IMR-90 (cell line): ENCODE results near the gene FAM131C. TPM values are rescaled to one million over a fixed set of nuclear protein-coding genes. Genes with fewer than 3 reads are reported as not detected.
A peak's percentile ranks its signal among the peaks of the same experiment; 100 is the strongest.

ENCODE experiments used
- ATAC-seq: fragments of 200-7000 bp; cut with Tn5 transposase; 2 replicates; pipeline ENCODE4 v1.9.1; 2020; ENCODE audit warnings: low read depth, mild to moderate bottlenecking, moderate library complexity
- BruUV-seq: library from RNA; stranded (reverse); fragments of 400-500 nt; replicated peaks from 2 replicates; lab custom pipeline; 2021; lab: Mats Ljungman, UMichigan
- CTCF ChIA-PET: fragments of 300-600 bp; formaldehyde crosslinking; extraction: SDS; loops from one replicate; lab custom pipeline; 2021; ENCODE audit warnings: antibody characterized with exemption; lab: Yijun Ruan, JAX
- POLR2A ChIA-PET: fragments of 300-600 bp; sonication (Branson Sonifier 250); formaldehyde crosslinking; loops from one replicate; lab custom pipeline; 2022; ENCODE audit warnings: antibody characterized with exemption; ENCODE audit not compliant: unreplicated experiment; lab: Charles Lee
- DNase-seq: peaks from one replicate; pipeline ENCODE4 v3.0.0; 2013
- H2AFZ ChIP-seq: replicated peaks from 2 replicates; pipeline ENCODE3; 2013; ENCODE audit warnings: low read length, mild to moderate bottlenecking; ENCODE audit not compliant: poor library complexity
- H2AK5ac ChIP-seq: 2 replicates; pipeline ENCODE4 v1.6.1; 2013; ENCODE audit warnings: low read depth, low read length, inconsistent platforms
- H2AK9ac ChIP-seq: replicated peaks from 2 replicates; pipeline ENCODE3; 2013; ENCODE audit warnings: mild to moderate bottlenecking, low read depth, low read length, moderate library complexity; ENCODE audit not compliant: poor library complexity
- H2BK120ac ChIP-seq: 2 replicates; pipeline ENCODE4 v1.6.1; 2013; ENCODE audit warnings: low read depth, low read length, inconsistent platforms
- H2BK15ac ChIP-seq: 3 replicates; pipeline ENCODE4 v1.6.1; 2013; ENCODE audit warnings: low read depth, low read length, inconsistent platforms
- H2BK20ac ChIP-seq: 2 replicates; pipeline ENCODE4 v1.6.1; 2013; ENCODE audit warnings: low read depth, mild to moderate bottlenecking, inconsistent platforms, low read length, moderate library complexity
- H2BK5ac ChIP-seq: 2 replicates; pipeline ENCODE4 v1.6.1; 2013; ENCODE audit warnings: mild to moderate bottlenecking, low read depth, low read length, inconsistent platforms; ENCODE audit not compliant: poor library complexity, severe bottlenecking
- H3K14ac ChIP-seq: replicated peaks from 2 replicates; pipeline ENCODE4 v1.6.1; 2013; ENCODE audit warnings: low read depth, low read length, inconsistent platforms
- H3K18ac ChIP-seq: 2 replicates; pipeline ENCODE4 v1.6.1; 2013; ENCODE audit warnings: low read depth, low read length, control low read depth
- H3K23ac ChIP-seq: 2 replicates; pipeline ENCODE4 v1.6.1; 2013; ENCODE audit warnings: low read depth, low read length, inconsistent platforms
- H3K27ac ChIP-seq: 2 replicates; pipeline ENCODE4 v1.5.1; 2013; ENCODE audit warnings: mild to moderate bottlenecking, control low read depth, low read length; ENCODE audit not compliant: insufficient read depth
- H3K27me3 ChIP-seq: 2 replicates; pipeline ENCODE4 v1.6.1; 2013; ENCODE audit warnings: low read length; ENCODE audit not compliant: control insufficient read depth, insufficient read depth
- H3K36me3 ChIP-seq: 2 replicates; pipeline ENCODE4 v1.6.1; 2013; ENCODE audit warnings: low read length, mixed read lengths; ENCODE audit not compliant: control insufficient read depth, insufficient read depth
- H3K4ac ChIP-seq: 2 replicates; pipeline ENCODE4 v1.6.1; 2013; ENCODE audit warnings: low read depth, low read length, inconsistent platforms
- H3K4me1 ChIP-seq: 2 replicates; pipeline ENCODE4 v1.6.1; 2013; ENCODE audit warnings: low read length, mixed read lengths; ENCODE audit not compliant: control insufficient read depth, insufficient read depth
- H3K4me2 ChIP-seq: 2 replicates; pipeline ENCODE4 v1.6.1; 2013; ENCODE audit warnings: low read depth, mild to moderate bottlenecking, control low read depth, low read length, moderate library complexity
- H3K4me3 ChIP-seq: 2 replicates; pipeline ENCODE4 v1.5.1; 2013; ENCODE audit warnings: low read depth, mild to moderate bottlenecking, control low read depth, low read length, moderate library complexity; ENCODE audit not compliant: insufficient read depth
- H3K56ac ChIP-seq: 2 replicates; pipeline ENCODE4 v1.6.1; 2013; ENCODE audit warnings: low read length, inconsistent platforms; ENCODE audit not compliant: insufficient read depth; ENCODE audit errors: extremely low read depth
- H3K79me1 ChIP-seq, 2 experiments: 2 replicates each; pipeline ENCODE4 v1.6.1; 2013; ENCODE audit warnings: low read length in 2 of 2, inconsistent platforms in 1 of 2, low read depth in 1 of 2
- H3K9ac ChIP-seq: 2 replicates; pipeline ENCODE4 v1.6.1; 2013; ENCODE audit warnings: low read depth, low read length, control low read depth
- H3K9me1 ChIP-seq: 2 replicates; pipeline ENCODE4 v1.6.1; 2013; ENCODE audit warnings: low read length, inconsistent platforms; ENCODE audit not compliant: insufficient read depth
- H3K9me3 ChIP-seq: 2 replicates; pipeline ENCODE4 v1.6.1; 2013; ENCODE audit warnings: low read length; ENCODE audit not compliant: control insufficient read depth, insufficient read depth
- H4K20me1 ChIP-seq: 2 replicates; pipeline ENCODE4 v1.6.1; 2013; ENCODE audit warnings: low read length, inconsistent platforms; ENCODE audit not compliant: insufficient read depth
- H4K5ac ChIP-seq: 2 replicates; pipeline ENCODE4 v1.6.1; 2013; ENCODE audit warnings: mild to moderate bottlenecking, low read depth, low read length, control low read depth
- H4K8ac ChIP-seq, 2 experiments: 2 replicates each; pipeline ENCODE4 v1.6.1; 2013; ENCODE audit warnings: low read depth in 2 of 2, low read length in 2 of 2, control low read depth in 1 of 2, inconsistent platforms in 1 of 2
- H4K91ac ChIP-seq: 2 replicates; pipeline ENCODE4 v1.6.1; 2013; ENCODE audit warnings: low read depth, low read length, inconsistent platforms; ENCODE audit not compliant: insufficient read depth
- CEBPB ChIP-seq: IDR thresholded peaks from 2 replicates; pipeline ENCODE4 v1.6.1; 2012; ENCODE audit warnings: low read depth, low read length, improper control_type of control experiment
- FOS ChIP-seq: fragments of 150-350 bp; IDR thresholded peaks from 2 replicates; pipeline ENCODE4 v1.6.1; 2016; ENCODE audit warnings: low read depth, low read length
- MAZ ChIP-seq: IDR thresholded peaks from 2 replicates; pipeline ENCODE4 v1.6.1; 2012; ENCODE audit warnings: low read depth, mild to moderate bottlenecking, low read length, improper control_type of control experiment, moderate library complexity, borderline replicate concordance
- MXI1 ChIP-seq: IDR thresholded peaks from 2 replicates; pipeline ENCODE4 v1.6.1; 2012; ENCODE audit warnings: low read depth, mild to moderate bottlenecking, low read length, moderate library complexity, borderline replicate concordance
- RFX5 ChIP-seq: IDR thresholded peaks from 2 replicates; pipeline ENCODE4 v1.8.0; 2012; ENCODE audit warnings: low read depth, mild to moderate bottlenecking, low read length, moderate library complexity
- WGBS, 2 experiments: methylation state at CpG; one replicate each; pipeline versions ENCODE4 v1.1.5 to v1.1.7; 2013; ENCODE audit warnings: missing lambda C conversion rate in 2 of 2; ENCODE audit not compliant: insufficient read length in 1 of 2; ENCODE audit errors: extremely low coverage in 2 of 2; 5-methylcytosine and 5-hydroxymethylcytosine counted together
- dilution Hi-C: fragments of 300-500 bp; cut with HindIII; formaldehyde crosslinking; loops from one replicate; pipeline ENCODE4 v1.14.3; 2018; ENCODE audit warnings: low sequenced_read_pairs; ENCODE audit not compliant: unreplicated experiment
- in situ Hi-C: fragments of 300-500 bp; cut with MboI; formaldehyde crosslinking; loops from 3 replicates; pipeline ENCODE4 v1.14.3; 2019; ENCODE audit warnings: low sequenced_read_pairs, inconsistent platforms, mixed read lengths
- intact Hi-C: fragments of 100-400 bp; cut with micrococcal nuclease; formaldehyde crosslinking; loops from 2 replicates; pipeline ENCODE4 v1.10.0; 2022
- polyA plus RNA-seq, 3 experiments: library from polyadenylated mRNA; depleted of rRNA; stranded (reverse); fragments of >200 nt; gene quantifications; 2 replicates each; pipeline ENCODE4 v1.2.3, GENCODE V29; 2012; ENCODE audit warnings: low replicate concordance in 1 of 3
- total RNA-seq: library from RNA; depleted of rRNA; stranded (reverse); fragments of >200 nt; gene quantifications from 2 replicates; pipeline ENCODE4 v1.2.3, GENCODE V29; 2012

The FAM131C gene
- total and polyA plus RNA-seq, 2 of the 4 experiments (the other 2 are of a cell fraction), result 0.18 to 1.0 TPM

- no peaks in the 10 kb centered on the region for H4K20me1 ChIP-seq
- WGBS, 2 experiments, result no CpG with 5 or more reads among the region's 7 CpGs
- no peak overlapping the region for H4K5ac ChIP-seq
- no peak overlapping the region for H4K91ac ChIP-seq
- H3K9me3 ChIP-seq, result no peaks in the 10 kb centered on the region
- no peak overlapping the region for H3K23ac ChIP-seq
- H3K79me1 ChIP-seq, result no peaks in the 10 kb centered on the region
- dilution Hi-C loops (no loop called here), in situ Hi-C loops (no loop called here), intact Hi-C loops (no loop called here)
- BruUV-seq, result no TSS peak
- TF ChIP-seq MAZ, result no peak
- no peak for TF ChIP-seq RFX5
- TF ChIP-seq MXI1, result no peak
- TF ChIP-seq FOS, result no peak
- TF ChIP-seq CEBPB, result no peak
- H3K9me1 ChIP-seq, result no peaks in the 10 kb centered on the region
- H2AFZ ChIP-seq, result peak overlapping the region; percentile 58
- no peaks in the 10 kb centered on the region for H3K4me1 ChIP-seq
- H2AK5ac ChIP-seq, result no peak overlapping the region
- H3K4ac ChIP-seq, result no peak overlapping the region
- H3K9ac ChIP-seq, result no peak overlapping the region
- no peak overlapping the region for H3K27ac ChIP-seq
- H3K4me2 ChIP-seq, result no peak overlapping the region
- no peak overlapping the region for H3K4me3 ChIP-seq
- H2BK15ac ChIP-seq, result no peak overlapping the region
- DNase-seq (no peak), ATAC-seq (no peak)
- no peak overlapping the region for H2AK9ac ChIP-seq
- H3K27me3 ChIP-seq, result peaks cover 19% of the 10 kb centered on the region
- no peak overlapping the region for H3K18ac ChIP-seq
- CTCF ChIA-PET, result interaction anchor here (0.6 to 1.7 kb wide), 2 partner anchors 10 to 455 kb away, joined by 4 read pairs; no protein-coding TSS in a partner anchor
- H2BK20ac ChIP-seq, result no peak overlapping the region
- no peak overlapping the region for H2BK5ac ChIP-seq
- no peaks in the 10 kb centered on the region for H3K36me3 ChIP-seq
- no peak overlapping the region for H3K14ac ChIP-seq
- POLR2A ChIA-PET, result no interaction called here
- no peak overlapping the region for H3K56ac ChIP-seq
- no peak overlapping the region for H2BK120ac ChIP-seq
- no peak overlapping the region for H4K8ac ChIP-seq
These were observed 18.6 kb downstream of the FAM131C start for GRCh38 chr1:16054598-16055540.
